HG02840 (cell line): Measurements from ENCODE around the gene FABP7.

Experiments
- ATAC-seq: cut with Tn5 transposase; IDR thresholded peaks from one replicate; pipeline ENCODE4 v1.9.1; 2021; ENCODE audit warnings: mild to moderate bottlenecking, moderate library complexity, moderate number of reproducible peaks; ENCODE audit not compliant: unreplicated experiment, low FRiP score

Gene FABP7

DNA sequence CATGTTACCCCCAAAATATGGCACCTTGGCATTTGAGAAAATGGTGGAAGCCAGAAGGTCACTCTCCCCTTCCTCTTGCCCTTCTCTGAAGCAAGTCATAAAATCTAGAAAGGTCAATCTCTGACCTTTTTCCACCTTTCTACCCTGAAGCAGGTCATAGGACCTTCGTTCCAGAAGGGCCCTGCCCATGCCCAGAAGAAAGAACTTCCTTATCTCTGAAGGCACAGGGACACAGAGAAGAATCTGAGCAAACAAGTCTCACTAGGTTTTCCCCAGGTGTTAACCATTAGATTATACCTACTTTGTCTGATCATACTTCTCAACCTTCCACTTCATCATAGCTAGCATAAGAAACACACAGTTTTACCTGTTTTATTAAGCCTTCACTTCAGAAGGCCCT lies 52.0 kb downstream of the FABP7 start:
- no peak for ATAC-seq

DNA sequence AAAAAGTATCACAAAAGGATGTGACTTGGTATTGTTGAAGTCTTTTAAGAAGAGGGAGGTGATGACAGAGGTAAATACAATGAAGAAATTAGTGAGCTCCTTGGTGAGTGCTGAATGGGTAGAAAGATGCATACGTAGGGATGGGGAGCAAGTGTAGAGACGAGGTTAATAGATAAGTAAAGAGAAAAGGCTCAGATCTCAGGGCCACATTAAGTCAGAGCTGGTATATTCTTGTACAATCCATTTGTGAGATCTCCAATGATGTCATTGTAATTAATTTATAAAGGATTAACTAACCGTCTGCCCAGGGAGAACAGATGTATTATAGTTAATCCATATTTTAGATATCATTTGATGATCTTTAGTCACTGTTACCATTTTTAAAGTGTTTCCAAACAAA lies 52.9 kb downstream of the FABP7 start:
- no peak for ATAC-seq

DNA sequence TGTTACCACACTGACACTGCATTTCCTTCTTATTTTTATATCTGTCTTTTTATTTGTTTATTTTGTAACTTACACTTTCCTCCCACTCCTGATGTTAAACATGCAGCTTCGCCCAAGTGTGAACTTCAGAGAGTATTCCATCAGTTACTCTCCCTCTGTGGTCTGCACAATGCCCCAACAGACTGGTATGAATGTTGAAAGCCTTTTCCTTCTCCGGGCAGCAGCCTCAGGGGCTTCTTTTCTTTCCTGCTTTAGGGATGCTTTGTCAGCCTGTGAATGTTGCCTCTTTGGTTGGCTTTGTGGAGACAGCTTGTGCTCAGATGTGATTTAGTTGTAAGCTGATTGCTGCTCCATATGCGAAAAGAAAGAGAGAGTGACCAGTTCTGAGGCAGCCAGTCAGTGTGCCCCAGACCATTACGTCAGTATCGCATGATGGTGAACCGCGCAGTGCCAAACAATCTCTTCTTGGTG lies 53.5 kb downstream of the FABP7 start:
- no peak for ATAC-seq
